Putamen (tissue), 1 donor: ENCODE results near the gene SLC16A13.

ENCODE experiments used
- DNase-seq: peaks from one replicate; pipeline ENCODE4 v3.0.0-alpha.2; 2016; ENCODE audit warnings: low spot score

The SLC16A13 gene

DNA sequence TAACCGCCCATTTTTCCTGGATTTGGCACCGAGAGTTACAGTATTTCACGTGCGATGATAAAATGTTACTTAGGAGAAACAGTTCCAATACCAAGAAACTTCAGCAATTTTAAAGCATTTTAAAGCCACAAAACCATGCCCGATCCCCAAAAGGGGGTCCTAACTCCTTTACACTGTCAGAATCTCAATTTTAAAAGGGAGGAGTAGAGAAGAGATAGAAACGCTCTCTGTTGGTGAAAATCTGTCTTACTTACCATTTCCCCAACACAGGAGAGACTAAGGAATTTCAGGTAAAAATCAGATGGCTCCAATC lies 23.9 kb upstream of the SLC16A13 start:
- DNase-seq: no peak

DNA sequence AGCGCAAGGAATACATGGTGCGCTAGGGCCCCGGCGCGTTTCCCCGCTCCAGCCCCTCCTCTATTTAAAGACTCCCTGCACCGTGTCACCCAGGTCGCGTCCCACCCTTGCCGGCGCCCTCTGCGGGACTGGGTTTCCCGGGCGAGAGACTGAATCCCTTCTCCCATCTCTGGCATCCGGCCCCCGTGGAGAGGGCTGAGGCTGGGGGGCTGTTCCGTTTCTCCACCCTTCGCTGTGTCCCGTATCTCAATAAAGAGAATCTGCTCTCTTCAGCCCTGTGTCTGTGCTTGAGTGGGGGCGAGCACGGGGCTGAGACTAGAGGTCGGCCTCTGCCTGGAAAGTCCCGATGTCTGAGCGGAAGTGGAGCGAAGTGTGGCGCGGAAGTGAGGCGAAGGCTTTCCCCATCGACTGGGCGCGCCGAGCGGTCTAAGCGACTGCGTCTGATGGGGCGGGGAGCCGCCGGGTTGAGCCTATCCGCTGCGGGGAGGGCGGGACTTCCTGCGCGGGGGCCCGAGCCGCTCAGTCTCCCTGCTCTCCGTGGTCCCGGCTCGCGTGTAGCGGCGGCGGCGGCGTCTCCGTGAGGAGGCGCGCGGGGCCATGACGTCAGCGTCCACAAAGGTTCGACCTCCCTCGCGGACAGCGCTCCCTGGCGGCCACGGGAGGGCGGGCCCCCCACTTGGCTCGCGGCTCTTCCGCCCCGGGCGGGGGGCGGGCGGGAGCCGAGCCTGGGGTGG lies 21.4 kb upstream of the SLC16A13 start:
- peak; percentile 99 for DNase-seq

- no peak for DNase-seq
Measured at GRCh38 chr17:7014995-7015958, 20.5 kb upstream of the SLC16A13 start.

DNA sequence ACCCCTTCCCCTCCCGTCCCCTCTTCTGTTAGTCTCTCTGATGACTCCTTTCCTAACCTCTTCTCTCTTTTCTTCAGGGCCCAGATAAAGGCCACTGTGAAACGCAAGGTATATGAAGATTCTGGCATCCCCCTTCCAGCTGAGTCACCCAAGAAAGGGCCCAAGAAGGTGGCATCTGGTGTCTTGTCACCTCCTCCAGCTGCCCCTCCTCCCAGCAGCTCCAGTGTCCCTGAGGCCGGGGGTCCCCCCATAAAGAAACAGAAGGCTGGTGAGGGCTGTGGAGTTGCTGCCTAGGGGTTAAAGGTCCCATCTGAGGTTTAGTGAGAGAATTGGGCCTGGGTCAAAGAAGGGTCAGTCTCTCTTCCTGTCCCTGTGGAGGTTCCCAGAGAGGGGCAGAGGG lies 19.4 kb upstream of the SLC16A13 start:
- no peak for DNase-seq

- DNase-seq: no peak
Measured at GRCh38 chr17:7016886-7017826, 18.7 kb upstream of the SLC16A13 start.

- no peak for DNase-seq
Measured at GRCh38 chr17:7017827-7018200, 18.0 kb upstream of the SLC16A13 start.

- DNase-seq: no peak
Measured at GRCh38 chr17:7018331-7018964, 17.4 kb upstream of the SLC16A13 start.

DNA sequence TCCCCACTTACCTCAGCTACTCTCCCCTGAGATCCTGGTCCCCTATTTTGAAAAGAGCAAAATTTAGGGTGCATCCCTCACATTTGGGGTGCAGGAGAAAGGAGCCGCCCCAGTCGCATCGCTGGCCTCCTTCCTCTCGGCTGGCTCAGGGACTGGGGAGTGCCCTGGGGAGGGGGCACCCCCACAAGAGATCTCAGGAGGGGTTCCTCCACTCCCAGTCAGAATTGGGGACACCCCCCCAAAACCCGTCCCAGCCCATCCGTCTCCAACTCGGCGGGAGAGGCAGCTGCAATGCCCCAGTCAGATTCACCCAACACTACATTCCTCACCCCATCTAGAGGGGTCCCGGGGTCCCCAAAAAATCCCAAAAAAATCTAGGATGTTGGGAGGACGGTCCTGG lies 16.4 kb upstream of the SLC16A13 start:
- DNase-seq: no peak

GRCh38 chr17:7019839-7020519 lies 15.8 kb upstream of the SLC16A13 start:
- DNase-seq: no peak

DNA sequence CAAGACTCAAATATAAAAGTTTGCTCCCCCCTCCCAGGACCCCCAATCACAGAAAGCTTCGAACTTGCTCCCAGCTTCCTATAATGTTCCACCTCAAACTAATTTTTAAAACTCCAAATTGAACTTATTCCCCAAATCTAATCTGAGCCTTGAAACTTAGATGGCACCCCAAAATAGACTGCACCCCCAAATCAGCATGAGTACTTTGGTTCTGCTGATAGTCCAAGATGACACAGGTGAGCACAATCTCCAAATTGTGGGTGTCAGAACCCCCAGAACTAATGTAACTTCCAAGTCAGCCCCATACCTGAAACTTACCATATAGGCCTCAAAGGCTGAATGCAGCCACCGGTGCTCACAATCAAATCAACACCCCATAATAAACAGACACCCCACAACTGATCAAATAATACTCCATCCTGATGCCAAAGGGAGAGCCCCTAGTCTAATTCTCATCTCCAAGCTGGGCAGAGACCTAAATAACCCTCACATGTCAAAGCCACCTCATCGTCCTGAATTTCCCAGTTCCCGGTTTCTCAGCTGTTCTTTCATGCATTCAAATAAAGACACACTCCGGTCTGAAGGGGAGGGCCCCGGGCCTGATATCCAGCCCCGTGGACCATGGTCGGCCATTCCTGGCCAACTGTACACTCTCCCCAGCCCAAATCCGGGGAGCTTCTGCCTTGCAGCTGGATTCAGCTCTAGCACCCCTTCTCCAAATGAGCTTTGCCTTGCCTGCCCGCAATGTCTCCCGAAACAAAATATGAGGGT lies 14.7 kb upstream of the SLC16A13 start:
- no peak for DNase-seq

DNA sequence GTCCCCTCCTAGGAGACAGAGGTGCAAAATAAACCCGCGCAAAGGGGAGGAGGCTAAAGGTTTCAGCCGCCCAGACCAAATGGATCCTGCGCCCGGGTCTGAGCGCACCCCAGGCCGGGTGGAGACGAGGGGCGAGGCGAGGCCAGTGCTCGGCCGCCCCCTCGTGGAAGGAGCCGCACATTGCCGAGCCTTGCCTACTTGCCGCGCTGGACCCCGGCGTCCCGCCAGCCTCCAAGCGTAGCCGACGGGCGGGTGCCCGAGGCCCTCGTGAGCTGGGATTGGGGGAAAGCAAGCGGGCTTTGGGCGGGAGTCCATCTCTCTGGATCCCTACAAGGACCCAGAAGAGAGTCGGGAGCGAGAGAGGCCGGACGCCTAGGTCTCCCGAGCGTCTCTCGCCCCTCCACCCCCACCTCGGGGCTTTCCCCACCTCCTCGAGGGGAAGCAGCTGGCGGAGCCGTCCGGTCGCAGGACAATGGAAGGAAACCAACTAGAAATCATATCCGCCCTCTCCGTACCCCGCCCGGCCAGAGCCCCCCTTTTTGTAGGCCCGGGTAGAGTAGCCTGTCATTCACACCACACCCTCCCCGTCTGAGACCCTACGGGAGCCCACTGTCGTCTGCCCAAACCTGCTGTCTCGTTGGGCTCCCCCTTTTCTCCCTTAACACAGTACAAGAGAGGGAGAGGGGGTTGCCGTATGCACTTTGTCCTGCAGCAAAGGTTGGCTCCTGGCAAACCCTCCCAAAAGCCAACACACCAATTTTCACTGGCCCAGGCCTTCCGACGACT lies 13.6 kb upstream of the SLC16A13 start:
- DNase-seq: no peak

DNA sequence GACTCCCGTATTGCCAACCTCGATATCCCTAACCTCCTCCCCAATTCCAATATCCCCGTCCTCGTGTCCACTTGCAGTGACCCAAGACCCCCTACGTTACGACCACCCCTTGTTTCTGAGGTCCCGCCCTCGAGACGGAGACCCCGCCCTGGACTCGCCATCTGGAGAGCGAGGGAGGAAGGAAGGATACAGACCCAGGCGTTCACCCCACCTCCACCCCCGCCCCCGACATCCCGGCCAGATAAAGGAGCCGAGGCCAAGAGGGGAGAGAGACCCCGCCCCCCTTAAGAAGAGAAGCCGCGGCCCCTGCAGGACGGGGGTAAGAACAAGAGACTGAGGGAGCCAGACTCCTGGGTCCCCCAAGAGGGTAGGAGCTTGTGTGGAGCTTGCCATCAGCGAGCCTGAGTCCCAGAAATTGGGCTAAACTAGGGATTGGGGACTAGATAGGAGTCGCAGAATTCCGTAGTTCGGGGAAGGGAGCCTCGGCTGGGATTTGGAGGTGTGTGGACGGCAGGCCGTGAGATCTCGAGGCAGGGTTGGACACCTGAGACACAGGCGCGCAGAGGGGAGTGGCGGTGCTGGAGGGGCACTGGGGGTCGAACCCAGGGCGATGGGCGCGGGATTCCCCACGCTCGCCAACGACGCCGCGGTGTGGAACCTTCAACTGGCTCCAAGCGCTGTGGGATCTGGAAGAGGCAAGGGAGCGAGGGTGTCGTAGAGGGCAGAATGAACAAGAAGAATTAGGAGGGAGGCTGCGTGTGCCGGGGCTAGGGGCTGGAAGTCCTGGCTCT lies 12.8 kb upstream of the SLC16A13 start, which contains the start of gene BCL6B:
BCL6B (plus strand) TSS at position 270 of the 791 bp plus-strand sequence. CDS start 622 bp downstream, outside the sequence.
- no peak for DNase-seq

GRCh38 chr17:7023576-7024401 lies 12.0 kb upstream of the SLC16A13 start:
- DNase-seq: peak; percentile 72

GRCh38 chr17:7024402-7024785 lies 11.4 kb upstream of the SLC16A13 start:
- DNase-seq: no peak

DNA sequence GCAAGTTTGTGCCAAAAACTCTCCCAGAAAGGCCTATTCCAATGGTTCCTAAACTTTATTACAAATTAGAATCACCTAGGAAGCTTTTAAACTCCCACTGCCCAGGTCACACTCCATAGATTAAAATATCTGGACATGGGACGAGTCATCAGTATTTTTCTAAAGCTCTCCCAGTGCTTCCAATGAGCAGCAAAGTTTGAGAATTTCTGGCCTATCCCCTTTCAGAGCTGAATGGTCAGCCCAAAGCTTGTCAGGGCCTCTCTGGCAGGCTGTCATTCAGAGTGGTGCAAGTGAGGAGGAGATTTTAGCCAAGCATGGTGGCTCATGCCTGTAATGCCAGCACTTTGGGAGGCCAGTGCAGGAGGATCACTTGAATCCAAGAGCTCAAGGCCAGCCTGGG lies 10.6 kb upstream of the SLC16A13 start:
- no peak for DNase-seq

GRCh38 chr17:7026471-7027115 lies 9.2 kb upstream of the SLC16A13 start:
- no peak for DNase-seq

GRCh38 chr17:7027335-7027734 lies 8.5 kb upstream of the SLC16A13 start:
- no peak for DNase-seq
